ENCODE data around the gene MYBPC2. TPM values are rescaled to one million over a fixed set of nuclear protein-coding genes. Genes with fewer than 3 reads are reported as not detected.

MYBPC2 gene
- total and polyA plus RNA-seq, 9 donors, result 15.6 to 93.4 (median 62.2) TPM

DNA sequence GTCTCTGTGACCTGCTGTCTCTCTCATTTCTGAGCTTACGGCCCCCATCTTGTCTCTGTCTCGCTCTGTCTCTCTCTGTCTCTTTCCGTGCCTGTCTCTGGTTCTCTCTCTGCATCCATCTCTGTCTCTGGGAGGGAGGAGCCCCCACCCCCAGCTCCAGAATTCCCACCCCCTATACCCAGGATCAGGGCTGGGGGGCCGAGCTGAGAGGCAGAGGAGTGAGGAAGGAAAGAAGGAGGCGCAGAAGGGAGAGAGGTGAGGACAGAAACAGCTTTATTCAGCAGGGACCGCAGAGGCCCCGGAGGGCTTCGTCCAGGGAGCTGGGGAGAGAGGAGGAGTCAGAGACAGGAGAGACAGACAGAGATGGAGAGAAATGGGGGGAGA lies 64.3 kb downstream of the MYBPC2 start:
- Histone ChIP-seq H3K36me3 (ENCODE audit: control insufficient read depth, insufficient read depth, low read length) (no peaks in the 10 kb centered on the region), H3K9me3 (replicated peaks; ENCODE audit: control insufficient read depth, low read depth, low read length) (no peaks in the 10 kb centered on the region), H3K27me3 (ENCODE audit: control insufficient read depth, insufficient read depth, low read length) (peaks cover 10% of the 10 kb centered on the region), H3K27ac (ENCODE audit: low read length) (peak overlapping the region; percentile 90), H3K4me1 (ENCODE audit: control insufficient read depth, insufficient read depth, low read length) (peaks cover 28% of the 10 kb centered on the region), H3K4me3 (ENCODE audit: low read length) (peak overlapping the region; percentile 57)
- no peak for DNase-seq
- WGBS (ENCODE audit: insufficient coverage), result 39% methylated on average over 5 of the region's 8 CpGs

GRCh38 chr19:50498219-50499056 lies 65.7 kb downstream of the MYBPC2 start:
- H3K9me3 ChIP-seq (replicated peaks; ENCODE audit: control insufficient read depth, low read depth, low read length), result no peaks in the 10 kb centered on the region
- peak overlapping the region; percentile 57 for H3K4me3 ChIP-seq (ENCODE audit: low read length)
- DNase-seq, result no peak
- 59% methylated on average over 10 of the region's 11 CpGs for WGBS (ENCODE audit: insufficient coverage)
- H3K4me1 ChIP-seq (ENCODE audit: control insufficient read depth, insufficient read depth, low read length), result peaks cover 26% of the 10 kb centered on the region
- no peaks in the 10 kb centered on the region for H3K36me3 ChIP-seq (ENCODE audit: control insufficient read depth, insufficient read depth, low read length)
- H3K27ac ChIP-seq (ENCODE audit: low read length), result peak overlapping the region; percentile 90
- peaks cover 6% of the 10 kb centered on the region for H3K27me3 ChIP-seq (ENCODE audit: control insufficient read depth, insufficient read depth, low read length)

DNA sequence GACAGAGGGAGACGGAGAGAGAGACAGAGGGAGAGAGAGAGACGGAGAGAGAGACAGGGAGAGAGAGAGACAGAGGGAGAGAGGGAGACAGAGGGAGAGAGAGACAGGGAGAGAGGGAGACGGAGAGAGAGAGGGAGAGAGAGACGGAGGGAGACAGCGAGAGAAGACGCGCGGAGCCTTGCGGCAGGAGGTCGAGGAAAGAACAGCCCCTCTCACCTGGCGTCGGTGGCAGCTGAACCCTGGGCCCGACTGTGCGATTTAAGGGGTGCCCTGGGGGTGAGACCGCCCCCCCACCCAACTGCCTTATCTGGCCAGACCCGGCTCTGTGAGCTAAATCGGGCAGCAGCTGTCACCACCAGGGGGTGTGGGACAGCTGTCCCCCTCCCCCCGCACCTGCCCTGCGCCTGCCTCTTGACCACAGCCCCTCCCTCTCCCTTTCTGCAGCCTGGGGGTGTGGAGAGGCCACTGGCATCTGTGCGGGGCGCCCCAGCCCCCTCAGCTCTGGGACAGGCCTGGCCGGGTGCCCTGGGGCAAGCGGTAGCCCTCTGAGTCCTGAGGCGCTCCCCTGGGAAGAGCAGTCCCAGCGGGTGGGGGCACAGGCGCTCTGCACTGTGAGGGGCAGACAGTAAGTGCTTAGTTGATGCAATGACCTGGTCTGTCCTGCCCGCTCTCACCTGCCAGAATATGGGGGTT lies 67.5 kb downstream of the MYBPC2 start:
- Histone ChIP-seq H3K27me3 (ENCODE audit: control insufficient read depth, insufficient read depth, low read length) (peaks cover 6% of the 10 kb centered on the region), H3K9me3 (replicated peaks; ENCODE audit: control insufficient read depth, low read depth, low read length) (no peaks in the 10 kb centered on the region), H3K4me1 (ENCODE audit: control insufficient read depth, insufficient read depth, low read length) (peaks cover 26% of the 10 kb centered on the region), H3K4me3 (ENCODE audit: low read length) (peak overlapping the region; percentile 57), H3K36me3 (ENCODE audit: control insufficient read depth, insufficient read depth, low read length) (no peaks in the 10 kb centered on the region), H3K27ac (ENCODE audit: low read length) (peak overlapping the region; percentile 90)
- DNase-seq, result peak; percentile 88
- 12% methylated on average over 17 of the region's 27 CpGs for WGBS (ENCODE audit: insufficient coverage)

GRCh38 chr19:50500753-50501151 lies 68.1 kb downstream of the MYBPC2 start:
- H3K27me3 ChIP-seq (ENCODE audit: control insufficient read depth, insufficient read depth, low read length), result peaks cover 6% of the 10 kb centered on the region
- peak overlapping the region; percentile 90 for H3K27ac ChIP-seq (ENCODE audit: low read length)
- peaks cover 28% of the 10 kb centered on the region for H3K4me1 ChIP-seq (ENCODE audit: control insufficient read depth, insufficient read depth, low read length)
- no peaks in the 10 kb centered on the region for H3K9me3 ChIP-seq (replicated peaks; ENCODE audit: control insufficient read depth, low read depth, low read length)
- peak overlapping the region; percentile 57 for H3K4me3 ChIP-seq (ENCODE audit: low read length)
- H3K36me3 ChIP-seq (ENCODE audit: control insufficient read depth, insufficient read depth, low read length), result no peaks in the 10 kb centered on the region
- 50% methylated on average over 4 of the region's 10 CpGs for WGBS (ENCODE audit: insufficient coverage)
- peak; percentile 79 for DNase-seq

GRCh38 chr19:50501186-50501567 lies 68.5 kb downstream of the MYBPC2 start:
- Histone ChIP-seq H3K4me3 (ENCODE audit: low read length) (peak overlapping the region; percentile 45), H3K9me3 (replicated peaks; ENCODE audit: control insufficient read depth, low read depth, low read length) (no peaks in the 10 kb centered on the region), H3K27ac (ENCODE audit: low read length) (peak overlapping the region; percentile 90), H3K4me1 (ENCODE audit: control insufficient read depth, insufficient read depth, low read length) (peaks cover 28% of the 10 kb centered on the region), H3K36me3 (ENCODE audit: control insufficient read depth, insufficient read depth, low read length) (no peaks in the 10 kb centered on the region), H3K27me3 (ENCODE audit: control insufficient read depth, insufficient read depth, low read length) (peaks cover 6% of the 10 kb centered on the region)
- no peak for DNase-seq
- 27% methylated on average over 9 of the region's 12 CpGs for WGBS (ENCODE audit: insufficient coverage)

DNA sequence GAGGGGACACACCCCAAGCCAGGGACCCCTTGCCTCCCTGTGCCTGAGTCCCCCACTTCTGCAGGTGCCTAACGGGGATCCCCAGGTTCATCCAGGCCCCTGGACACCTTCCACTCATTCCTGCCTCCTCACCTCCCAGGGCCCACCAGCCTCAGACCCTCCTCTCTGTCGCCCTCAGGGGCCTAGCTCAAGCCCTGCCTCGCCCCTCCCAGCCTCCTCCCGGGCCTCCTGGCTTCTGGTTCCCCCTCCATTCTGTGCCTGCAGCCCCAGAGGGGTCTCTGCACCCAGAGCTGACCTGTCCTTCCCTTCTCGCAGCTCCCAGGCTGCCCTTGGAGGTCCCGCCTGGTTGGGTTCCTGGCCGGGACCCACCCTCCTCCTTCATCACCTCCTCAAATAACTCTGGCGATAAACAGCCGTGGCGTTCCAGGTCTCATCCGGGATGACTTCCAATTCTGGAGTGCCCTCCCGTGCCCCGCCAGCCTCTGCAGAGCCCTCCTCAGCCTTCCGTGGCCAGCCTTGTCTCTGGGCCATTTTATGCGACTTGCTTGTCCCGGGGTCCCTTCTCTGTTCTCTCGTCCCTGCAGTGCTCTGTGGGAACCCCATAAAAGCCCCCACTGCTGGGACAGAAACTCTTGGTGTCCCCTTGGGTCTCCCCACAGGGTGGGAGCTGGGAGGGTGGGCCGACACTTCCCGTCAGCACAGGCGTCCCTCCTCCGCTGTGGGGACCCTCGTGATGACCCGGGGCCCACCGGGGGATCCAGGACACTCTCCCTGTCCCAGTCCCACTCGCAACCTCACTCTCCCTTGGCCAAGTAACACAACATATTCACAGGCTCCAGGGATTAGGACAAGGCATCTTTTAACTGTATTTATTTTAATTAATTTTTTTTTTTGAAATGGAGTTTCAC lies 69.1 kb downstream of the MYBPC2 start:
- Histone ChIP-seq H3K4me3 (ENCODE audit: low read length) (peak overlapping the region; percentile 45), H3K27ac (ENCODE audit: low read length) (peak overlapping the region; percentile 90), H3K27me3 (ENCODE audit: control insufficient read depth, insufficient read depth, low read length) (peaks cover 6% of the 10 kb centered on the region), H3K4me1 (ENCODE audit: control insufficient read depth, insufficient read depth, low read length) (peaks cover 23% of the 10 kb centered on the region), H3K9me3 (replicated peaks; ENCODE audit: control insufficient read depth, low read depth, low read length) (no peaks in the 10 kb centered on the region), H3K36me3 (ENCODE audit: control insufficient read depth, insufficient read depth, low read length) (no peaks in the 10 kb centered on the region)
- WGBS (ENCODE audit: insufficient coverage), result 36% methylated on average over 17 of the region's 25 CpGs
- peak; percentile 70 for DNase-seq

- Histone ChIP-seq H3K27me3 (ENCODE audit: control insufficient read depth, insufficient read depth, low read length) (no peaks in the 10 kb centered on the region), H3K4me3 (ENCODE audit: low read length) (no peak overlapping the region), H3K4me1 (ENCODE audit: control insufficient read depth, insufficient read depth, low read length) (peaks cover 44% of the 10 kb centered on the region), H3K36me3 (ENCODE audit: control insufficient read depth, insufficient read depth, low read length) (no peaks in the 10 kb centered on the region), H3K9me3 (replicated peaks; ENCODE audit: control insufficient read depth, low read depth, low read length) (no peaks in the 10 kb centered on the region), H3K27ac (ENCODE audit: low read length) (no peak overlapping the region)
- DNase-seq, result no peak
- 83% methylated on average over 20 of the region's 30 CpGs for WGBS (ENCODE audit: insufficient coverage)
Measured at GRCh38 chr19:50505856-50506611, 73.3 kb downstream of the MYBPC2 start.

DNA sequence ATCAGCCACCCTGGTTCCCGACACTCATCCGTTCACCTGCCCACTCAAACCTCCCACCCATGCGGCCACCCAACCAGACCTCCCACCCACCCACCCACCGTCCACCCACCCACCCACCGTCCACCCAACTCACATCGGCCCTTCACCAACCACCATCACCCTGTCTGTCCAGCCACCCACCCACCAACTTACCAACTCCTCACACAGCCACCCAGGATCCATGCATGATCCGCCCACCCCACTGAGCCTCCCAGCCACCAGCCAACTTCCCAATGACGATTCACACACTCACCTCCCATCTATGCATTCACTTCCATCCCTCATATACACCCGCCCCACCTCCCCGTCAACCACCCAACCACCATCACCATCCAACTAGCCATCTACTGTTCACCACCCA lies 74.0 kb downstream of the MYBPC2 start:
- Histone ChIP-seq H3K4me3 (ENCODE audit: low read length) (no peak overlapping the region), H3K9me3 (replicated peaks; ENCODE audit: control insufficient read depth, low read depth, low read length) (no peaks in the 10 kb centered on the region), H3K36me3 (ENCODE audit: control insufficient read depth, insufficient read depth, low read length) (no peaks in the 10 kb centered on the region), H3K27ac (ENCODE audit: low read length) (no peak overlapping the region), H3K4me1 (ENCODE audit: control insufficient read depth, insufficient read depth, low read length) (peaks cover 41% of the 10 kb centered on the region), H3K27me3 (ENCODE audit: control insufficient read depth, insufficient read depth, low read length) (no peaks in the 10 kb centered on the region)
- DNase-seq, result no peak
- WGBS (ENCODE audit: insufficient coverage), result 85% methylated on average over 5 of the region's 10 CpGs

GRCh38 chr19:50507376-50507775 lies 74.7 kb downstream of the MYBPC2 start:
- H3K27me3 ChIP-seq (ENCODE audit: control insufficient read depth, insufficient read depth, low read length), result no peaks in the 10 kb centered on the region
- DNase-seq, result no peak
- H3K9me3 ChIP-seq (replicated peaks; ENCODE audit: control insufficient read depth, low read depth, low read length), result no peaks in the 10 kb centered on the region
- no peak overlapping the region for H3K27ac ChIP-seq (ENCODE audit: low read length)
- H3K4me1 ChIP-seq (ENCODE audit: control insufficient read depth, insufficient read depth, low read length), result peaks cover 40% of the 10 kb centered on the region
- no peaks in the 10 kb centered on the region for H3K36me3 ChIP-seq (ENCODE audit: control insufficient read depth, insufficient read depth, low read length)
- WGBS (ENCODE audit: insufficient coverage), result 100% methylated on average over 2 of the region's 8 CpGs
- no peak overlapping the region for H3K4me3 ChIP-seq (ENCODE audit: low read length)
